OCI-LY1 (cell line): Measurements from ENCODE around the gene ESYT1.

ENCODE experiments used
- H2AFZ ChIP-seq: fragments of 200-600 bp; sonication (generic), shearing (Covaris generic); 2 replicates; pipeline ENCODE4 v1.6.0; 2014; ENCODE audit warnings: antibody characterized with exemption, mild to moderate bottlenecking, low read length
- H3F3A ChIP-seq: fragments of 200-600 bp; sonication (generic), shearing (Covaris generic); 2 replicates; pipeline ENCODE4 v1.6.0; 2014; ENCODE audit warnings: mild to moderate bottlenecking, antibody characterized with exemption, low read length, moderate library complexity; ENCODE audit not compliant: insufficient read depth
- H3K27ac ChIP-seq: fragments of 200-600 bp; sonication (generic); 2 replicates; pipeline ENCODE4 v1.5.1; 2014; ENCODE audit warnings: low read length, mixed run types, mild to moderate bottlenecking, low read depth; ENCODE audit not compliant: poor library complexity, severe bottlenecking
- H3K27me3 ChIP-seq: fragments of 200-600 bp; sonication (generic); 2 replicates; pipeline ENCODE4 v1.6.0; 2014; ENCODE audit warnings: antibody characterized with exemption, mild to moderate bottlenecking, low read length, moderate library complexity; ENCODE audit not compliant: insufficient read depth
- H3K36me3 ChIP-seq: fragments of 200-600 bp; sonication (generic); 2 replicates; pipeline ENCODE4 v1.6.1; 2014; ENCODE audit warnings: mild to moderate bottlenecking, antibody characterized with exemption, low read length, moderate library complexity, mixed read lengths; ENCODE audit not compliant: insufficient read depth
- H3K4me1 ChIP-seq: fragments of 200-600 bp; sonication (generic); 2 replicates; pipeline ENCODE4 v1.5.1; 2014; ENCODE audit warnings: mild to moderate bottlenecking, low read length, moderate library complexity; ENCODE audit not compliant: insufficient read depth, severe bottlenecking
- H3K4me2 ChIP-seq: fragments of 200-600 bp; sonication (generic), shearing (Covaris generic); 2 replicates; pipeline ENCODE4 v1.6.1; 2014; ENCODE audit warnings: low read length
- H3K4me3 ChIP-seq: fragments of 200-600 bp; sonication (generic); 2 replicates; pipeline ENCODE4 v1.5.1; 2014; ENCODE audit warnings: low read length, low read depth, mild to moderate bottlenecking, mixed read lengths; ENCODE audit not compliant: poor library complexity, severe bottlenecking
- H3K79me2 ChIP-seq: fragments of 200-600 bp; shearing (Covaris generic); 2 replicates; pipeline ENCODE4 v1.6.1; 2016; ENCODE audit warnings: mixed run types, low read length, mixed read lengths; ENCODE audit not compliant: insufficient read depth
- H3K9ac ChIP-seq: fragments of 200-600 bp; sonication (generic), shearing (Covaris generic); 2 replicates; pipeline ENCODE4 v1.6.1; 2014; ENCODE audit warnings: mild to moderate bottlenecking, low read length, mixed read lengths
- H3K9me2 ChIP-seq: fragments of 200-600 bp; sonication (generic), shearing (Covaris generic); 2 replicates; pipeline ENCODE4 v1.6.1; 2014; ENCODE audit warnings: low read depth, mild to moderate bottlenecking, low read length, mixed read lengths
- H3K9me3 ChIP-seq: fragments of 200-600 bp; shearing (Covaris generic); 2 replicates; pipeline ENCODE4 v1.6.1; 2014; ENCODE audit warnings: low read length, mixed read lengths
- H4K20me1 ChIP-seq: fragments of 200-600 bp; sonication (generic), shearing (Covaris generic); 2 replicates; pipeline ENCODE4 v1.6.0; 2016; ENCODE audit warnings: mild to moderate bottlenecking, low read length; ENCODE audit not compliant: insufficient read depth
- CTCF ChIP-seq: fragments of 200-600 bp; sonication (generic), shearing (Covaris generic); IDR thresholded peaks from 2 replicates; pipeline ENCODE4 v1.5.1; 2017; ENCODE audit warnings: mild to moderate bottlenecking, antibody characterized with exemption, low read length, moderate library complexity, mixed read lengths
- EZH2 ChIP-seq: fragments of 200-600 bp; sonication (generic), shearing (Covaris generic); IDR thresholded peaks from 2 replicates; pipeline ENCODE4 v1.8.0; 2017; ENCODE audit warnings: borderline replicate concordance, mixed run types, mild to moderate bottlenecking, antibody characterized with exemption, low read length, moderate library complexity, mixed read lengths

The ESYT1 gene

GRCh38 chr12:56130876-56131275, 2.8 kb downstream of the ESYT1 start:
- no peak overlapping the region for H2AFZ ChIP-seq
- no peak overlapping the region for H3K4me3 ChIP-seq
- peaks cover 52% of the 10 kb centered on the region for H3K36me3 ChIP-seq
- H3K4me1 ChIP-seq, result peaks cover 26% of the 10 kb centered on the region
- peaks cover 11% of the 10 kb centered on the region for H3F3A ChIP-seq
- no peak for TF ChIP-seq EZH2
- no peak for TF ChIP-seq CTCF
- H4K20me1 ChIP-seq, result no peaks in the 10 kb centered on the region
- no peak overlapping the region for H3K4me2 ChIP-seq
- H3K9ac ChIP-seq, result no peak overlapping the region
- no peak overlapping the region for H3K27ac ChIP-seq
- no peaks in the 10 kb centered on the region for H3K9me3 ChIP-seq
- H3K9me2 ChIP-seq, result no peaks in the 10 kb centered on the region
- H3K79me2 ChIP-seq, result no peaks in the 10 kb centered on the region
- H3K27me3 ChIP-seq, result no peaks in the 10 kb centered on the region

- TF ChIP-seq CTCF (no peak), EZH2 (no peak)
- Histone ChIP-seq H2AFZ (no peak overlapping the region), H3K4me2 (no peak overlapping the region), H3K9me3 (no peaks in the 10 kb centered on the region), H3K9me2 (no peaks in the 10 kb centered on the region), H3F3A (no peaks in the 10 kb centered on the region), H3K79me2 (no peaks in the 10 kb centered on the region), H3K36me3 (peaks cover 91% of the 10 kb centered on the region), H3K4me1 (peaks cover 1% of the 10 kb centered on the region), H4K20me1 (no peaks in the 10 kb centered on the region), H3K9ac (no peak overlapping the region), H3K4me3 (no peak overlapping the region), H3K27me3 (no peaks in the 10 kb centered on the region), H3K27ac (no peak overlapping the region)
Measured at GRCh38 chr12:56134897-56135296, 6.8 kb downstream of the ESYT1 start.

- TF ChIP-seq CTCF, result no peak
- no peak for TF ChIP-seq EZH2
- Histone ChIP-seq H3F3A (no peaks in the 10 kb centered on the region), H3K9ac (no peak overlapping the region), H3K9me3 (no peaks in the 10 kb centered on the region), H3K27me3 (no peaks in the 10 kb centered on the region), H3K27ac (no peak overlapping the region), H3K36me3 (peaks cover 86% of the 10 kb centered on the region), H3K4me2 (no peak overlapping the region), H3K4me3 (no peak overlapping the region), H3K9me2 (no peaks in the 10 kb centered on the region), H3K79me2 (no peaks in the 10 kb centered on the region), H3K4me1 (no peaks in the 10 kb centered on the region), H4K20me1 (no peaks in the 10 kb centered on the region), H2AFZ (no peak overlapping the region)
Measured at GRCh38 chr12:56137853-56138571, 9.9 kb downstream of the ESYT1 start.
